Liver (tissue), 3 donors: ENCODE results near the gene CCDC187.

Experiments
- EGR1 ChIP-seq, 2 donors: IDR thresholded peaks; 2 replicates each; pipeline ENCODE4 v1.6.1; 2016 to 2018; ENCODE audit warnings: antibody characterized with exemption in 2 of 2, low read depth in 2 of 2
- FOXA2 ChIP-seq: IDR thresholded peaks from 2 replicates; pipeline ENCODE4 v1.6.1; 2016; ENCODE audit warnings: antibody characterized with exemption
- GABPA ChIP-seq, 2 donors: IDR thresholded peaks in 1 of 2; conservative IDR thresholded peaks in 1 of 2; 2 replicates each; pipeline ENCODE4 v1.6.1; 2016; ENCODE audit warnings: antibody characterized with exemption in 2 of 2, mild to moderate bottlenecking in 1 of 2, moderate library complexity in 1 of 2
- JUND ChIP-seq, 2 donors: IDR thresholded peaks; 2 replicates each; pipeline ENCODE4 v1.6.1; 2016; ENCODE audit warnings: antibody characterized with exemption in 2 of 2
- MAX ChIP-seq: IDR thresholded peaks from 2 replicates; pipeline ENCODE4 v1.6.1; 2016; ENCODE audit warnings: antibody characterized with exemption
- RAD21 ChIP-seq, 2 donors: IDR thresholded peaks; 2 replicates each; pipeline ENCODE4 v1.6.1; 2016; ENCODE audit warnings: antibody characterized with exemption in 2 of 2, mild to moderate bottlenecking in 2 of 2
- REST ChIP-seq: IDR thresholded peaks from 2 replicates; pipeline ENCODE4 v1.6.1; 2016; ENCODE audit warnings: antibody characterized with exemption, mild to moderate bottlenecking
- RXRA ChIP-seq, 2 donors: IDR thresholded peaks; 2 replicates each; pipeline ENCODE4 v1.6.1; 2017 to 2018; ENCODE audit warnings: antibody characterized with exemption in 2 of 2, mild to moderate bottlenecking in 1 of 2
- SP1 ChIP-seq: IDR thresholded peaks from 2 replicates; pipeline ENCODE4 v1.6.1; 2018; ENCODE audit warnings: antibody characterized with exemption, mild to moderate bottlenecking
- TAF1 ChIP-seq: conservative IDR thresholded peaks from 2 replicates; pipeline ENCODE4 v1.6.1; 2016; ENCODE audit warnings: antibody characterized with exemption, mild to moderate bottlenecking
- YY1 ChIP-seq: IDR thresholded peaks from 2 replicates; pipeline ENCODE4 v1.6.1; 2016; ENCODE audit warnings: antibody characterized with exemption, mild to moderate bottlenecking
- ZBTB33 ChIP-seq: IDR thresholded peaks from 2 replicates; pipeline ENCODE4 v1.6.1; 2016; ENCODE audit warnings: antibody characterized with exemption
- TF ChIP-seq, protein P1 (sequence below): fragments of 150-350 bp; IDR thresholded peaks from 2 replicates; pipeline ENCODE4 v1.5.1; 2017; ENCODE audit warnings: improper control_type of control experiment, low read depth, low read length; ENCODE audit not compliant: missing input control
- TF ChIP-seq, protein P2 (sequence below): IDR thresholded peaks from 2 replicates; pipeline ENCODE4 v1.6.1; 2016; ENCODE audit warnings: antibody characterized with exemption
- donor health status: healthy.
- donor health status: healthy.

DNA sequence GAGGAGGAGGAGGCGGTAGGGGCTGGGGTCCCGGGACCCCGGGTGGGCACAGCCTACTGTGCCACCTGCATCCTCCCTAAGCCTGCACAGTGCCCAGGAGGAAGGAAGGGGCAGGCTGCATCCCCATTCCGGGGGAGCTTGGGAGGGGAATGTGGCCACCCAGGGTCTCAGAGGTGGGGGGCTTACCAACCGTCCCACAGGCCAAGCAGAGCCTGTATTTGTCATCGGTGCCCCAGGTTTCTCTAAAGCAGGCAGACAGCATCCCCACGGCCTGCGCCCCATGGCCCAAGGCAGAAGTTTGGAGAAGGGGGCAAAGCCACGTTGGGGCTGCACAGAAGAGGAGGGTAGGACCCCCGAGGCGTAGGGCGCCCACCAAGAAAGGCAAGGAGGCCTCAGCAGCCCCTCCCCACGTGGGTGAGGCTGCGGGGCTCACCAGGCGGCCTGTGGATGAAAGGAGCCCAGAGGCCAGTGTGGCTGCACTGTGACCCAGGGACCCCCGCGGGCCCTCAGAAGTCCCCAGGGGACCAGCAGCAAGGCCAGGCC, 22.9 kb upstream of the CCDC187 start:
- TF ChIP-seq EGR1 (IDR thresholded peaks at IDR 0.05; ENCODE audit: low read depth in 2 of 2), result no peak
- TF ChIP-seq, protein P1, sequence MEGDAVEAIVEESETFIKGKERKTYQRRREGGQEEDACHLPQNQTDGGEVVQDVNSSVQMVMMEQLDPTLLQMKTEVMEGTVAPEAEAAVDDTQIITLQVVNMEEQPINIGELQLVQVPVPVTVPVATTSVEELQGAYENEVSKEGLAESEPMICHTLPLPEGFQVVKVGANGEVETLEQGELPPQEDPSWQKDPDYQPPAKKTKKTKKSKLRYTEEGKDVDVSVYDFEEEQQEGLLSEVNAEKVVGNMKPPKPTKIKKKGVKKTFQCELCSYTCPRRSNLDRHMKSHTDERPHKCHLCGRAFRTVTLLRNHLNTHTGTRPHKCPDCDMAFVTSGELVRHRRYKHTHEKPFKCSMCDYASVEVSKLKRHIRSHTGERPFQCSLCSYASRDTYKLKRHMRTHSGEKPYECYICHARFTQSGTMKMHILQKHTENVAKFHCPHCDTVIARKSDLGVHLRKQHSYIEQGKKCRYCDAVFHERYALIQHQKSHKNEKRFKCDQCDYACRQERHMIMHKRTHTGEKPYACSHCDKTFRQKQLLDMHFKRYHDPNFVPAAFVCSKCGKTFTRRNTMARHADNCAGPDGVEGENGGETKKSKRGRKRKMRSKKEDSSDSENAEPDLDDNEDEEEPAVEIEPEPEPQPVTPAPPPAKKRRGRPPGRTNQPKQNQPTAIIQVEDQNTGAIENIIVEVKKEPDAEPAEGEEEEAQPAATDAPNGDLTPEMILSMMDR, result no peak
- no peak for TF ChIP-seq YY1
- no peak for TF ChIP-seq ZBTB33
- no peak for TF ChIP-seq TAF1
- no peak for TF ChIP-seq RAD21 (IDR thresholded peaks at IDR 0.05)
- no peak for TF ChIP-seq SP1
- TF ChIP-seq FOXA2, result no peak
- TF ChIP-seq REST, result no peak
- TF ChIP-seq MAX, result no peak
- TF ChIP-seq RXRA (IDR thresholded peaks at IDR 0.05), result no peak
- TF ChIP-seq GABPA (IDR thresholded peaks at IDR 0.05 in 1 of 2, conservative IDR thresholded peaks at IDR 0.05 in 1 of 2), result no peak
- TF ChIP-seq, protein P2, sequence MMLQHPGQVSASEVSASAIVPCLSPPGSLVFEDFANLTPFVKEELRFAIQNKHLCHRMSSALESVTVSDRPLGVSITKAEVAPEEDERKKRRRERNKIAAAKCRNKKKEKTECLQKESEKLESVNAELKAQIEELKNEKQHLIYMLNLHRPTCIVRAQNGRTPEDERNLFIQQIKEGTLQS, result no peak
- no peak for TF ChIP-seq JUND (IDR thresholded peaks at IDR 0.05)
